ENCODE data around the gene BEST1.

DNA sequence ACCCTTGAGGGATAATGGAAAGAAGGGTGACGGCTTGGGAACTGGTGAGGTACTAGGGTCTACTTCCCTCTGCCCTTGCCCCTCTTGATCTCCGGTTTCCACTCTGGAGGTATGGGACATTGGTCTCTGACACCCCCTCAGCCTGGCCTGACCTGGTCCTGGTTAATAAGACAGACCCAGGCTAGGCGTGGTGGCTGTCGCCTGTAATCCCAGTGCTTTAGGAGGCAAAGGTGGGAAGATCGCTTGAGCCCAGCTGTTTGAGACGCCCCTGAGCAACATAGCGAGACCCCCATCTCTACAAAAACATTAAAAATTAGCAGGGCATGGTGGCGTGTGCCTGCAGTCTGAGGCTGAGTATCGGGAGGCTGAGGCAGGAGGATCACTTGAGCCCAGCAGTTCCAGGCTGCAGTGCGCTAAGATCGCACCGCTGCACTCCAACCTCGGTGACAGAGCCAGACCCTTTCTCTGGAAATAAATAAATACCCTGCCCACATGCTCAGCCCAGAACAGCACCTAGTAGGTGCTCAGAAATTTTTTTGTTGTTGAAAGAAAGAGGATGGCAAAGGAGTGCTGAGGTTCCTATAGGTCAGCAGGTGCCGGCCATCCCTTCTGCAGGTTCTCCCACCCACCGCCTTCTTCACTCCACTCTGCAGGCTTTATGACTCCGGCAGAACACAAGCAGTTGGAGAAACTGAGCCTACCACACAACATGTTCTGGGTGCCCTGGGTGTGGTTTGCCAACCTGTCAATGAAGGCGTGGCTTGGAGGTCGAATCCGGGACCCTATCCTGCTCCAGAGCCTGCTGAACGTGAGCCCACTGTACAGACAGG, 6.3 kb downstream of the BEST1 start:
- no peak for TF ChIP-seq SRF (IDR thresholded peaks at IDR 0.05; ENCODE audit: low read depth)
- no peak for TF ChIP-seq EZH2 (IDR thresholded peaks at IDR 0.05)
- TF ChIP-seq, protein P1, sequence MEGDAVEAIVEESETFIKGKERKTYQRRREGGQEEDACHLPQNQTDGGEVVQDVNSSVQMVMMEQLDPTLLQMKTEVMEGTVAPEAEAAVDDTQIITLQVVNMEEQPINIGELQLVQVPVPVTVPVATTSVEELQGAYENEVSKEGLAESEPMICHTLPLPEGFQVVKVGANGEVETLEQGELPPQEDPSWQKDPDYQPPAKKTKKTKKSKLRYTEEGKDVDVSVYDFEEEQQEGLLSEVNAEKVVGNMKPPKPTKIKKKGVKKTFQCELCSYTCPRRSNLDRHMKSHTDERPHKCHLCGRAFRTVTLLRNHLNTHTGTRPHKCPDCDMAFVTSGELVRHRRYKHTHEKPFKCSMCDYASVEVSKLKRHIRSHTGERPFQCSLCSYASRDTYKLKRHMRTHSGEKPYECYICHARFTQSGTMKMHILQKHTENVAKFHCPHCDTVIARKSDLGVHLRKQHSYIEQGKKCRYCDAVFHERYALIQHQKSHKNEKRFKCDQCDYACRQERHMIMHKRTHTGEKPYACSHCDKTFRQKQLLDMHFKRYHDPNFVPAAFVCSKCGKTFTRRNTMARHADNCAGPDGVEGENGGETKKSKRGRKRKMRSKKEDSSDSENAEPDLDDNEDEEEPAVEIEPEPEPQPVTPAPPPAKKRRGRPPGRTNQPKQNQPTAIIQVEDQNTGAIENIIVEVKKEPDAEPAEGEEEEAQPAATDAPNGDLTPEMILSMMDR (IDR thresholded peaks at IDR 0.05 in 2 of 3, conservative IDR thresholded peaks at IDR 0.05 in 1 of 3; ENCODE audit: borderline replicate concordance in 1 of 3, insufficient read depth in 1 of 3, low read depth in 2 of 3, low read length in 2 of 3): no peak
- TF ChIP-seq ELF1 (IDR thresholded peaks at IDR 0.05; ENCODE audit: borderline replicate concordance, low read depth): no peak
- no peak for TF ChIP-seq POLR2A (IDR thresholded peaks at IDR 0.05; ENCODE audit: borderline replicate concordance, extremely low read depth, insufficient read depth, insufficient read length)
- no peak for TF ChIP-seq EZH2phosphoT487 (IDR thresholded peaks at IDR 0.05; ENCODE audit: borderline replicate concordance)
- TF ChIP-seq SIN3A (IDR thresholded peaks at IDR 0.05; ENCODE audit: low read depth): no peak
- TF ChIP-seq, protein P2, sequence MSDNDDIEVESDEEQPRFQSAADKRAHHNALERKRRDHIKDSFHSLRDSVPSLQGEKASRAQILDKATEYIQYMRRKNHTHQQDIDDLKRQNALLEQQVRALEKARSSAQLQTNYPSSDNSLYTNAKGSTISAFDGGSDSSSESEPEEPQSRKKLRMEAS (IDR thresholded peaks at IDR 0.05): no peak
- no peak for TF ChIP-seq CBX3 (IDR thresholded peaks at IDR 0.05; ENCODE audit: low read depth)
- no peak for TF ChIP-seq YY1 (IDR thresholded peaks at IDR 0.05; ENCODE audit: extremely low read depth, insufficient replicate concordance, low read depth, low read length)
- TF ChIP-seq CEBPB (IDR thresholded peaks at IDR 0.05; ENCODE audit: low read depth): no peak
- TF ChIP-seq POLR2AphosphoS5 (IDR thresholded peaks at IDR 0.05; ENCODE audit: low read depth, low read length): no peak
- no peak for TF ChIP-seq TCF7L2 (IDR thresholded peaks at IDR 0.05; ENCODE audit: borderline replicate concordance, extremely low read depth, insufficient read depth, insufficient read length)

All from HCT116 (cell line).